OCI-LY3 (cell line): ENCODE results near the gene PFKFB3.

ENCODE experiments used
- H2AFZ ChIP-seq: fragments of 200-600, 300-600 bp; shearing (Covaris generic); 2 replicates; pipeline ENCODE4 v1.6.0; 2014; ENCODE audit warnings: antibody characterized with exemption, low read depth, low read length
- H3K27ac ChIP-seq: fragments of 200-600, 300-600 bp; sonication (generic); 2 replicates; pipeline ENCODE4 v1.5.1; 2014; ENCODE audit warnings: mild to moderate bottlenecking, low read length, moderate library complexity, mixed read lengths
- H3K27me3 ChIP-seq: fragments of 200-600, 300-600 bp; sonication (generic); 2 replicates; pipeline ENCODE4 v1.6.1; 2014; ENCODE audit warnings: low read depth, low read length, mixed read lengths
- H3K36me3 ChIP-seq: fragments of 200-600, 300-600 bp; sonication (generic); replicated peaks from 2 replicates; pipeline ENCODE3; 2014; ENCODE audit warnings: low read depth, low read length, mixed read lengths
- H3K4me1 ChIP-seq: fragments of 300-600, 200-600 bp; sonication (generic); 2 replicates; pipeline ENCODE4 v1.6.1; 2014; ENCODE audit warnings: low read length, mixed read lengths
- H3K4me2 ChIP-seq: fragments of 200-600, 300-600 bp; sonication (generic); 2 replicates; pipeline ENCODE4 v1.6.1; 2014; ENCODE audit warnings: low read length, mixed read lengths
- H3K4me3 ChIP-seq: fragments of 300-600, 200-600 bp; sonication (generic); 2 replicates; pipeline ENCODE4 v1.5.1; 2014; ENCODE audit warnings: antibody characterized with exemption, mild to moderate bottlenecking, low read length, moderate library complexity
- H3K79me2 ChIP-seq: fragments of 300-600, 200-600 bp; shearing (Covaris generic); 2 replicates; pipeline ENCODE4 v1.6.1; 2014; ENCODE audit warnings: mild to moderate bottlenecking, low read length, mixed read lengths
- H3K9ac ChIP-seq: fragments of 300-600, 200-600 bp; shearing (Covaris generic); 2 replicates; pipeline ENCODE4 v1.6.0; 2014; ENCODE audit warnings: mild to moderate bottlenecking, low read length, moderate library complexity
- H3K9me3 ChIP-seq: fragments of 200-600, 300-600 bp; shearing (Covaris generic); 2 replicates; pipeline ENCODE4 v1.6.1; 2014; ENCODE audit warnings: low read length, mixed read lengths; ENCODE audit not compliant: insufficient read depth
- H4K20me1 ChIP-seq: fragments of 200-600, 300-600 bp; sonication (generic); 2 replicates; pipeline ENCODE4 v1.6.1; 2016; ENCODE audit warnings: low read length, mixed read lengths; ENCODE audit not compliant: insufficient read depth
- EZH2phosphoT487 ChIP-seq: fragments of 200-600 bp; shearing (Covaris generic); IDR thresholded peaks from 2 replicates; pipeline ENCODE4 v1.6.1; 2018; ENCODE audit warnings: antibody characterized with exemption, mixed run types, low read depth
- TF ChIP-seq, protein P1 (sequence below): fragments of 200-600, 300-600 bp; sonication (generic); IDR thresholded peaks from 2 replicates; pipeline ENCODE4 v1.5.1; 2014; ENCODE audit warnings: antibody characterized with exemption, low read length, low read depth

PFKFB3 gene

DNA sequence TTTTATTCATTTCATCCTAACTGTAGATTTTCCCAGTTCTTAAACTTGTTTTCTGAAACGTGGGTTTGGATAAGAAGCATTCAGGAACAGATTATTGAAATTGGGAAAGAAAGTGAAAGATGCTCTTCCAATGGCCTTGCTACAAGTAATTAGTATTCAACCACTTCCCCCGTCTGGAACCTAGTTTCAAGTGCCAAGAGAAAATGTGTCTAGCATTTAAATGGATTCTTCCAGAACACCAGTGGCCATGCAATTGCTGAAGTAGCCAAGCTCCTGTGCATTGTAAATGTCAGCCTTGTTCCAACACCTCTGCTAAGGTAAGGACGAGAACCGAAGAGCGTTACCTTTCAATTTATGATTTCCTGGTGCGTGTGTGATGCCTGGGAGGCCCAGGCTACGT lies 68.2 kb downstream of the PFKFB3 start:
- Histone ChIP-seq H3K79me2 (no peaks in the 10 kb centered on the region), H3K27ac (no peak overlapping the region), H3K36me3 (no peaks in the 10 kb centered on the region), H3K27me3 (no peaks in the 10 kb centered on the region), H3K4me1 (peaks cover 13% of the 10 kb centered on the region), H3K9ac (no peak overlapping the region), H4K20me1 (no peaks in the 10 kb centered on the region), H3K9me3 (no peaks in the 10 kb centered on the region), H3K4me3 (no peak overlapping the region), H2AFZ (no peak overlapping the region), H3K4me2 (no peak overlapping the region)
- no peak for TF ChIP-seq EZH2phosphoT487
- TF ChIP-seq, protein P1, sequence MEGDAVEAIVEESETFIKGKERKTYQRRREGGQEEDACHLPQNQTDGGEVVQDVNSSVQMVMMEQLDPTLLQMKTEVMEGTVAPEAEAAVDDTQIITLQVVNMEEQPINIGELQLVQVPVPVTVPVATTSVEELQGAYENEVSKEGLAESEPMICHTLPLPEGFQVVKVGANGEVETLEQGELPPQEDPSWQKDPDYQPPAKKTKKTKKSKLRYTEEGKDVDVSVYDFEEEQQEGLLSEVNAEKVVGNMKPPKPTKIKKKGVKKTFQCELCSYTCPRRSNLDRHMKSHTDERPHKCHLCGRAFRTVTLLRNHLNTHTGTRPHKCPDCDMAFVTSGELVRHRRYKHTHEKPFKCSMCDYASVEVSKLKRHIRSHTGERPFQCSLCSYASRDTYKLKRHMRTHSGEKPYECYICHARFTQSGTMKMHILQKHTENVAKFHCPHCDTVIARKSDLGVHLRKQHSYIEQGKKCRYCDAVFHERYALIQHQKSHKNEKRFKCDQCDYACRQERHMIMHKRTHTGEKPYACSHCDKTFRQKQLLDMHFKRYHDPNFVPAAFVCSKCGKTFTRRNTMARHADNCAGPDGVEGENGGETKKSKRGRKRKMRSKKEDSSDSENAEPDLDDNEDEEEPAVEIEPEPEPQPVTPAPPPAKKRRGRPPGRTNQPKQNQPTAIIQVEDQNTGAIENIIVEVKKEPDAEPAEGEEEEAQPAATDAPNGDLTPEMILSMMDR = no peak

DNA sequence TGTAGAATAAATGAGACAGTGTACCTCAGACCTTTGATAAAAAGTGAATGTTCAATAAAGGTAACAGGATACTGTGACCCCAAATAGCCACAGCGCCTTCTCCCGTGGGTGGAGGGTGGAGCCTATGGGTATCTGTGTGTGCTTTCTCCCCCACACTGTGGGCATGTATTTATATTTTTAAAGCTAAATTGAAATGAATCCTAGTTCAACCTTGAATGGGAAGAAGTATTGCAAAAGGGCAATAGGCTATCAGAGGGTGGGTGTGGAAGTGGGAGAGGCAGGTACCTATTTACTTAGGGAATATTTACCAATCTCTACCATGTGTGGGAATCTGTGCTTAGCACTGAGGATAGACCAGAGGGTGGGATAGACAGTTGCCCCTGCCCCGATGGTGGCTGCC lies 68.9 kb downstream of the PFKFB3 start:
- H4K20me1 ChIP-seq = no peaks in the 10 kb centered on the region
- no peak overlapping the region for H3K4me2 ChIP-seq
- no peaks in the 10 kb centered on the region for H3K79me2 ChIP-seq
- H3K9ac ChIP-seq = no peak overlapping the region
- no peaks in the 10 kb centered on the region for H3K36me3 ChIP-seq
- peaks cover 13% of the 10 kb centered on the region for H3K4me1 ChIP-seq
- no peak overlapping the region for H3K27ac ChIP-seq
- no peak for TF ChIP-seq EZH2phosphoT487
- TF ChIP-seq, protein P1 = no peak
- H3K9me3 ChIP-seq = no peaks in the 10 kb centered on the region
- no peak overlapping the region for H3K4me3 ChIP-seq
- no peaks in the 10 kb centered on the region for H3K27me3 ChIP-seq
- no peak overlapping the region for H2AFZ ChIP-seq

DNA sequence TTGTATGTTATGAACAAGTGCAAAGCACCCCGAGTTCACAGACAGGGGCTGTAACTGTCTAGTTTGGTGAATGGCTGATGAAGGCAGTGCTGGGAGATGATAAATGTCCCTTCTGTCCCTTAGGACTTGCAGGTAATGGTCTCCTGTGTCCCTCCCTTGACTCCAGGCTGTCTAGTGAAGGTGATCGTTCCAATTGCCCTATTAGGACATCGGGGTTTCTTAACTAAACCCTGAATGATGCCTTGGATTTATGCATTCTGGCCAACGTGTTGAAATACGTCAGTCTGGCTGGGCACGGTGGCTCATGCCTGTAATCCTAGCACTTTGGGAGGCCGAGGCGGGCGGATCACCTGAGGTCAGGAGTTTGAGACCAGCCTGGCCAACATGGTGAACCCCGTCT lies 69.4 kb downstream of the PFKFB3 start:
- Histone ChIP-seq H3K27me3 (no peaks in the 10 kb centered on the region), H3K4me1 (peaks cover 10% of the 10 kb centered on the region), H3K9ac (no peak overlapping the region), H4K20me1 (no peaks in the 10 kb centered on the region), H3K27ac (no peak overlapping the region), H3K36me3 (no peaks in the 10 kb centered on the region), H3K4me3 (no peak overlapping the region), H3K4me2 (no peak overlapping the region), H3K9me3 (no peaks in the 10 kb centered on the region), H3K79me2 (no peaks in the 10 kb centered on the region), H2AFZ (no peak overlapping the region)
- no peak for TF ChIP-seq EZH2phosphoT487
- TF ChIP-seq, protein P1 = no peak

DNA sequence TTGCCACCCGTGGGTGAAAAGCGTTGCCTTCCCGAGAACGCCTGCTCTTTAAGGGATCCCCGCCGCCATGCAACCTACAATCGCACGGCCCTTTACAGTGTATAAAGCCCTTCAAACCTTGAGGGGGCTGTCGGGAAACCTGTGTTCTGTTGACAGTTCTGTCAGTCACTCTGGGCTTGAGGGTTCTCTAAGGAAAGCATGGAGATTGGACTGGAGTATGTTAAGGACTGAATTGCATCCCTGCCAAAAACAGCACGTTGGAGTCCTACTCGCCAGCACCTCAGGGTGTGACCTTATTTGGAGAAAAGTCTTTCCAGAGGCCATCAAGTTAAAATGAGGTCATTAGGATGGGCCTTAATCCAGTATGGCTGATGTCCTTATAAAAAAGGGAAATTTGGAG lies 70.6 kb downstream of the PFKFB3 start:
- H3K4me1 ChIP-seq = 0 out of 2 replicates have a peak, but pooled peaks cover 2% of the 10 kb centered on the region
- no peak overlapping the region for H3K4me2 ChIP-seq

More for the DNA sequence above, 70.6 kb downstream of the PFKFB3 start:
- no peaks in the 10 kb centered on the region for H3K9me3 ChIP-seq
- H4K20me1 ChIP-seq = no peaks in the 10 kb centered on the region
- H3K79me2 ChIP-seq = no peaks in the 10 kb centered on the region
- H3K9ac ChIP-seq = no peak overlapping the region
- H2AFZ ChIP-seq = no peak overlapping the region
- H3K4me3 ChIP-seq = no peak overlapping the region
- H3K27ac ChIP-seq = no peak overlapping the region
- TF ChIP-seq, protein P1 = no peak
- no peak for TF ChIP-seq EZH2phosphoT487
- H3K27me3 ChIP-seq = no peaks in the 10 kb centered on the region
- H3K36me3 ChIP-seq = no peaks in the 10 kb centered on the region
